Spleen (tissue), 11 donors: ENCODE measurements around the gene MLYCD. TPM values are rescaled to one million over a fixed set of nuclear protein-coding genes. Genes with fewer than 3 reads are reported as not detected.

ENCODE experiments used
- DNase-seq: peaks from one replicate; pipeline ENCODE4 v3.0.0-alpha.2; 2020
- H3K27ac ChIP-seq, 8 donors: fragments of 200-600 bp; sonication (generic) in 7 of 8; 1 replicate in 4 of 8; 2 replicates in 4 of 8; pipeline versions ENCODE4 v1.5.0 to v1.8.0; 2016 to 2021; ENCODE audit warnings: inconsistent platforms in 4 of 8, mild to moderate bottlenecking in 4 of 8, moderate library complexity in 1 of 8
- H3K27me3 ChIP-seq, 7 donors: fragments of 200-600 bp; sonication (generic) in 6 of 7; replicated peaks in 1 of 7; 1 replicate in 4 of 7; 2 replicates in 3 of 7; pipeline versions ENCODE4 v1.5.0 to v1.8.0; 2016 to 2021; ENCODE audit warnings: inconsistent platforms in 3 of 7, mild to moderate bottlenecking in 1 of 7
- H3K36me3 ChIP-seq, 6 donors: fragments of 200-600 bp; sonication (generic) in 5 of 6; 1 replicate in 4 of 6; 2 replicates in 2 of 6; pipeline versions ENCODE4 v1.5.0 to v1.8.0; 2016 to 2021; ENCODE audit warnings: inconsistent platforms in 2 of 6
- H3K4me1 ChIP-seq, 6 donors: fragments of 200-600 bp; sonication (generic) in 5 of 6; 1 replicate in 3 of 6; 2 replicates in 3 of 6; pipeline versions ENCODE4 v1.5.0 to v1.8.0; 2016 to 2021; ENCODE audit warnings: inconsistent platforms in 3 of 6
- H3K4me3 ChIP-seq, 8 donors: fragments of 200-600 bp; sonication (generic) in 7 of 8; 1 replicate in 4 of 8; 2 replicates in 4 of 8; pipeline versions ENCODE4 v1.5.0 to v1.8.0; 2016 to 2021; ENCODE audit warnings: inconsistent platforms in 4 of 8, mild to moderate bottlenecking in 4 of 8, moderate library complexity in 2 of 8
- H3K9me3 ChIP-seq, 8 donors: fragments of 200-600 bp; sonication (generic) in 7 of 8; 1 replicate in 4 of 8; 2 replicates in 4 of 8; pipeline versions ENCODE4 v1.5.0 to v1.8.0; 2016 to 2021; ENCODE audit warnings: inconsistent platforms in 4 of 8
- POLR2A ChIP-seq, 3 donors: fragments of 450-650 bp; IDR thresholded peaks; one replicate each; pipeline ENCODE4 v1.5.1; 2017; ENCODE audit warnings: antibody characterized with exemption in 3 of 3, mild to moderate bottlenecking in 1 of 3
- POLR2AphosphoS5 ChIP-seq, 3 donors: sonication (generic); formaldehyde crosslinking; IDR thresholded peaks; one replicate each; pipeline ENCODE4 v1.5.1; 2017; ENCODE audit warnings: antibody characterized with exemption in 3 of 3
- WGBS, 5 donors: extraction: QIAGEN DNeasy Blood & Tissue Kit in 3 of 5; methylation state at CpG; one replicate each; pipeline versions ENCODE4 v1.1.5 to v1.1.7; 2013 to 2018; 5-methylcytosine and 5-hydroxymethylcytosine counted together
- intact Hi-C: fragments of 100-400 bp; cut with DNase I; formaldehyde crosslinking; loops from one replicate; pipeline ENCODE4 v1.15.0; 2023; ENCODE audit warnings: low total_unique reads
- polyA plus RNA-seq, 3 donors: library from polyadenylated mRNA; stranded (reverse); fragments of 200-250 nt; gene quantifications; one replicate each; pipeline ENCODE4 v1.2.1, GENCODE V29; 2013
- total RNA-seq, 7 donors: library from RNA; depleted of rRNA in 3 of 7; stranded (reverse); fragments of >200 nt in 3 of 7; fragmentation: NEBNext Ultra II Directional in 4 of 7; extraction: Animal tissue kit (Norgen Biotek cat#: 25700) in 4 of 7; gene quantifications; one replicate each; pipeline versions ENCODE4 v1.1.0 to v1.2.1, GENCODE V29; 2016 to 2021
- TF ChIP-seq, protein P1 (sequence below), 11 experiments: fragments of 200-600 bp in 7 of 11; fragments of 450-650 bp in 4 of 11; sonication (generic) in 4 of 11; IDR thresholded peaks in 8 of 11; conservative IDR thresholded peaks in 3 of 11; 1 replicate in 7 of 11; 2 replicates in 4 of 11; pipeline versions ENCODE4 v1.4.0 to v1.8.0; 2016 to 2021; ENCODE audit warnings: antibody characterized with exemption in 11 of 11, inconsistent platforms in 4 of 11, mild to moderate bottlenecking in 1 of 11
- donor health status: healthy with polysubstance abuse.
- donor health status: DM: no; HTN: no; CAD: no; lungs with moderate emphysema.
- donor health status: DM: no; HTN: no; CAD: no.
- donor health status: Bipolar disorder and iron deficiency.
- donor health status: healthy.
- donor health status: DM: no; HTN: no; CAD: no.
- donor health status: DM: yes; HTN: yes; CAD: no.

MLYCD gene
- total and polyA plus RNA-seq, 10 donors: 2.0 to 14.3 (median 9.9) TPM

DNA sequence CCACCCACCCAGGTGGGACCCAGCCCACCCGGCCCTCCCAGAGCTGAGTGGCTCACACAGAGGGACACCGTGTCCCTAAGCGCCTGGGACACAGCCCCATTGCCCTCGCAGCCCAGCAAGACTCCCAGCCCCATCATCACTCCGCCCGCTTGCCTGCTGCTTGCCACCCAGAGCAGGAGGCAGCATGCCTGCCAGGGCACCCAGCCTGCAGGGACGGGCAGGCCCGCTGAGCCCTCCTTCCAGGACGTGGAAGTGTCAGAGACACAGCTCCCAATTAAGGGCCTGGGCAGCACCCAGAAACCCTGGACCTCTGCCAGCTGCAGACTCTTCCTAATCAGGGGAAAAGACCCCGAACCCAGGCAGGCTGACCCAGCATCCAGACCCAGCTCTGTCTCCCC lies 36.9 kb downstream of the MLYCD start:
- TF ChIP-seq, protein P1, sequence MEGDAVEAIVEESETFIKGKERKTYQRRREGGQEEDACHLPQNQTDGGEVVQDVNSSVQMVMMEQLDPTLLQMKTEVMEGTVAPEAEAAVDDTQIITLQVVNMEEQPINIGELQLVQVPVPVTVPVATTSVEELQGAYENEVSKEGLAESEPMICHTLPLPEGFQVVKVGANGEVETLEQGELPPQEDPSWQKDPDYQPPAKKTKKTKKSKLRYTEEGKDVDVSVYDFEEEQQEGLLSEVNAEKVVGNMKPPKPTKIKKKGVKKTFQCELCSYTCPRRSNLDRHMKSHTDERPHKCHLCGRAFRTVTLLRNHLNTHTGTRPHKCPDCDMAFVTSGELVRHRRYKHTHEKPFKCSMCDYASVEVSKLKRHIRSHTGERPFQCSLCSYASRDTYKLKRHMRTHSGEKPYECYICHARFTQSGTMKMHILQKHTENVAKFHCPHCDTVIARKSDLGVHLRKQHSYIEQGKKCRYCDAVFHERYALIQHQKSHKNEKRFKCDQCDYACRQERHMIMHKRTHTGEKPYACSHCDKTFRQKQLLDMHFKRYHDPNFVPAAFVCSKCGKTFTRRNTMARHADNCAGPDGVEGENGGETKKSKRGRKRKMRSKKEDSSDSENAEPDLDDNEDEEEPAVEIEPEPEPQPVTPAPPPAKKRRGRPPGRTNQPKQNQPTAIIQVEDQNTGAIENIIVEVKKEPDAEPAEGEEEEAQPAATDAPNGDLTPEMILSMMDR (IDR thresholded peaks at IDR 0.05 in 8 of 11, conservative IDR thresholded peaks at IDR 0.05 in 3 of 11): no peak
- TF ChIP-seq POLR2AphosphoS5 (IDR thresholded peaks at IDR 0.05): no peak
- no peak for TF ChIP-seq POLR2A (IDR thresholded peaks at IDR 0.05)
- Histone ChIP-seq H3K9me3 (no peaks in the 10 kb centered on the region), H3K4me1 (peaks cover 0 to 26% (median 8%) of the 10 kb centered on the region in 6 donors), H3K27me3 (no peaks in the 10 kb centered on the region), H3K27ac (no peak overlapping the region), H3K36me3 (no peaks in the 10 kb centered on the region), H3K4me3 (no peak overlapping the region)
- 88 to 96% (median 90%) methylated on average over 6 to 10 of the region's 10 CpGs for WGBS, 5 donors
- no peak for DNase-seq
- intact Hi-C loops: no loop called here

DNA sequence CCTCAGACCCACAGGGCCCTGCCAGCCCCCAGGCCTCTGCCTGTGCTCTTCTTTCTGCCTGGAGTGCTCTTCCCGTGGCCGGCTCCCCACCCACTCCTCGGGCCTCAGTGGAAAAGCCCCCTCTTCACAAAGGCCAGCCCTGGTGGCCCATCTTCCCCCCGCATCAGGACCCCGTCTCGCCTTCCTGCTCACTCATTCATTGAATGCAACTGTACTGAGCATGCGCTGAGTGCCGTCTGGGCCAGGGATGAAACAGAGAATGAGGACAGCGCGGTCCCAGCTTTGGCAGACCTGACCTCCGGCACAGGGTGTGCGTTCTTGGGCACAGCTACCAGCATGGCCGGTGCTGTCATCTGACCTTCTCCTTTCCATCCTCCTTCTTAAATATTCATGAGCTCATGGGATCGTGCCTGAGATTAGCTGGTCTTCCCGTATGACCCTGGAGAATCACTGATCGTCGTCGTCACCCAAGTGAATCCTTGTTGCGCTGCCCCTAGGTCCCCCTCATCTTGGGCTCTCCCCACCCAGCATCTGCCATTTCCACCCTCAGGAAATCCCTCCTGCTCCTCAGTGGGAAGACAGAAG lies 37.8 kb downstream of the MLYCD start:
- intact Hi-C loops: no loop called here
- Histone ChIP-seq H3K4me3 (no peak overlapping the region), H3K36me3 (no peaks in the 10 kb centered on the region), H3K9me3 (no peaks in the 10 kb centered on the region), H3K27me3 (no peaks in the 10 kb centered on the region), H3K4me1 (peaks cover 0 to 22% (median 8%) of the 10 kb centered on the region in 6 donors), H3K27ac (no peak overlapping the region)
- DNase-seq: no peak
- WGBS, 5 donors: 93 to 95% (median 93%) methylated on average over 19 of the region's 19 CpGs
- TF ChIP-seq, protein P1 (IDR thresholded peaks at IDR 0.05 in 8 of 11, conservative IDR thresholded peaks at IDR 0.05 in 3 of 11): no peak
- no peak for TF ChIP-seq POLR2AphosphoS5 (IDR thresholded peaks at IDR 0.05)

DNA sequence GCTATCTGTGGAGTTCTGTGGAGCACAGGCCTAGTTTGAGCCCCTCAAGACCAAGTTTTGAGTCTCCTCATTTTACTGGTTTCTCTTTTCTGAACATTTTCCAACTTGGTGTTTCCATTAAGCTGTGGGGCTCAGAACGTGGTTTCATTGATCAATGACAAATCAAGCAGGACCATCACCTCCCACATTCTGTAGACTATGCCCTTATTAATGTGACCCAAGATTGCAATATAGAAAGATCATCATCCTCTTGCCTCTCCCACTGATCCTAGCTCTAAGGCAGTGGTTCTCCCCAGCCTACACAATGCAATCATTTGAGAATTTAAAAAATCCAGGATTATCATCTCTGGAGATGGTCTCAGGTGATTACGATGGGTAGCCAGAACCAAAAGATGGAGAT lies 38.4 kb downstream of the MLYCD start:
- DNase-seq: no peak
- TF ChIP-seq, protein P1 (IDR thresholded peaks at IDR 0.05 in 8 of 11, conservative IDR thresholded peaks at IDR 0.05 in 3 of 11): no peak
- TF ChIP-seq POLR2AphosphoS5 (IDR thresholded peaks at IDR 0.05) (no peak), POLR2A (IDR thresholded peaks at IDR 0.05) (no peak)
- Histone ChIP-seq H3K9me3 (no peaks in the 10 kb centered on the region), H3K4me1 (peaks cover 0 to 22% (median 8%) of the 10 kb centered on the region in 6 donors), H3K27ac (no peak overlapping the region), H3K4me3 (no peak overlapping the region), H3K27me3 (no peaks in the 10 kb centered on the region), H3K36me3 (no peaks in the 10 kb centered on the region)
- intact Hi-C loops: no loop called here
- WGBS, 5 donors: 91 to 100% (median 94%) methylated on average over 2 of the region's 2 CpGs

DNA sequence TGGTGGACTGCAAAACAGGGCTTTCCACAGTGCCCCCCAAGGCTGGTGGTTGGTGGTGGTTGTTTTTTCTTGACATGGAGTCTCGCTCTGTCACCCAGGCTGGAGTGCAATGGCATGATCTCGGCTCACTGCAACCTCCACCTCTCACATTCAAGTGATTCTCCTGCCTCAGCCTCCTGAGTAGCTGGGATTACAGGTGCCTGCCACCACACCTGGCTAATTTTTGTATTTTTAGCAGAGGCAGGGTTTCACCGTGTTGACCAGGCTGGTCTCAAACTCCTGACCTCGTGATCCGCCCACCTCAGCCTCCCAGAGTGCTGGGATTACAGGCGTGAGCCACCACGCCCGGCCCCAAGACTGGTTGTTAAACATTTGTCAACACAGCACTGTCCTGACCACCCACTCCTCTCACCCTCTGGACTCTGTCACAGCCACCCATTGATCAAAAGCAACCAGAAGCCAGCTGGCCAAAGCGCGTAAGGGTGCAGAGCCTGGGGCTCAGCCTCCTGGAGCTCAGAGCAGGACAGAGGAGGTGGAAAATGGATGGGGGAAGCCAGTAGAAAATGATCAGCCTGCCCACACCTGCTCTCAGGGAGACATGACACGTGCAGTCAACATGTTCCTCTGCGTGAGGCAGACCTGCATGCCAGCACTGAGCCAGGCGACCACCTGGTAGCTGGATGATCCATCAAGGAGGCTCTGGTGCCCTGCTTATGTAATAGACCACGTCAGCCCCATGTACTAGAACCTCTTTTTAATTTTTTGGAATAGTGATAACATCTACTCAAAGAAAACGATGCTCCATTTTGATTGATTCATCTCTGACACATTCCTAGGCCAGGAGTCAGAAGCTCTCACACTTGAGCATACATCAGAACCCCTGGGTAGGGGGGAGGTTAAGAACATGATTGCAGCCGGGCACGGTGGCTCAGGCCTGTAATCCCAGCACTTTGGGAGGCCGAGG lies 39.3 kb downstream of the MLYCD start:
- no peaks in the 10 kb centered on the region for H3K9me3 ChIP-seq
- H3K27me3 ChIP-seq: no peaks in the 10 kb centered on the region
- no peak for TF ChIP-seq POLR2AphosphoS5 (IDR thresholded peaks at IDR 0.05)
- TF ChIP-seq, protein P1 (IDR thresholded peaks at IDR 0.05 in 8 of 11, conservative IDR thresholded peaks at IDR 0.05 in 3 of 11): no peak
- TF ChIP-seq POLR2A (IDR thresholded peaks at IDR 0.05): no peak
- intact Hi-C loops: no loop called here
- peak overlapping the region in 5 of 8 donors; percentile 53 to 67 (median 57) for H3K27ac ChIP-seq
- 89 to 94% (median 91%) methylated on average over 18 of the region's 18 CpGs for WGBS, 5 donors
- H3K4me3 ChIP-seq: no peak overlapping the region
- H3K4me1 ChIP-seq: peaks cover 0 to 32% (median 11%) of the 10 kb centered on the region in 6 donors
- no peaks in the 10 kb centered on the region for H3K36me3 ChIP-seq
- no peak for DNase-seq
